K562 treated with DMSO at 1 percent for 4 hours (cell line): ENCODE data around the gene OR2T27. TPM values are rescaled to one million over a fixed set of nuclear protein-coding genes. Genes with fewer than 3 reads are reported as not detected.

ENCODE experiments used
- total RNA-seq: library from RNA; unstranded; fragments of 300-600 nt; gene quantifications from 2 replicates; pipeline ENCODE4 v1.2.3, GENCODE V29; 2022; ENCODE audit not compliant: insufficient read depth

Gene OR2T27
- total RNA-seq, result not detected in 2 replicates

GRCh38 chr1:248655354-248655753 lies at the start of gene OR2T27:
Gene OR2T27, minus strand, starts transcription at chr1:248655528. Its CDS starts 4,644 bp downstream, at chr1:248650884.

GRCh38 chr1:248702714-248703113 lies 47.4 kb upstream of the OR2T27 start, which contains the start of gene OR14I1:
Gene OR14I1, minus strand, starts transcription at chr1:248702766.

GRCh38 chr1:248645178-248645577 lies 10.2 kb downstream of the OR2T27 start, which contains the start of gene OR2T35:
Gene OR2T35, minus strand, starts transcription at chr1:248645278. Its CDS starts 6,020 bp downstream, at chr1:248639258.

GRCh38 chr1:248634991-248635390 lies 20.3 kb downstream of the OR2T27 start, which contains the start of gene OR2T11:
Gene OR2T11, minus strand, starts transcription at chr1:248635091. Its CDS starts 7,963 bp downstream, at chr1:248627128.

Other genes starting within 250 kb of the OR2T27 start
- gene OR2T2, start 209.9 kb downstream of the OR2T27 start, total RNA-seq, result not detected in 2 replicates
- gene OR2T3, start 182.2 kb downstream of the OR2T27 start, total RNA-seq, result not detected in 2 replicates
- not detected in 2 replicates for gene OR2T5, start 166.9 kb downstream of the OR2T27 start, total RNA-seq
- gene OR2G6, start 147.5 kb downstream of the OR2T27 start, total RNA-seq, result not detected in 2 replicates
- not detected in 2 replicates for gene OR2T29, start 92.8 kb downstream of the OR2T27 start, total RNA-seq
- gene OR2T34, start 80.8 kb downstream of the OR2T27 start, total RNA-seq, result not detected in 2 replicates
- not detected in 2 replicates for gene OR2T10, start 57.8 kb downstream of the OR2T27 start, total RNA-seq
- not detected in 2 replicates for gene OR2T11, start 20.4 kb downstream of the OR2T27 start, total RNA-seq
- not detected in 2 replicates for gene OR2T35, start 10.2 kb downstream of the OR2T27 start, total RNA-seq
- not detected in 2 replicates for gene OR14I1, start 47.2 kb upstream of the OR2T27 start, total RNA-seq
- gene LYPD8, start 100.2 kb upstream of the OR2T27 start, total RNA-seq, result 1.3 and 1.8 TPM in 2 replicates
- gene SH3BP5L, start 170.4 kb upstream of the OR2T27 start, total RNA-seq, result 24.3 and 28.1 TPM in 2 replicates
- gene ZNF672, start 182.7 kb upstream of the OR2T27 start, total RNA-seq, result 50.2 and 56.4 TPM in 2 replicates
- 52.1 and 62.2 TPM in 2 replicates for gene ZNF692, start 203.6 kb upstream of the OR2T27 start, total RNA-seq